HEK293 (cell line): ENCODE data around the gene AHCYL1.

Experiments
- CTCF ChIA-PET: fragments of 350-600 bp; formaldehyde crosslinking; extraction: SDS; loops from one replicate; lab custom pipeline; 2021; ENCODE audit warnings: antibody characterized with exemption; lab: Yijun Ruan, JAX
- POLR2A ChIA-PET: fragments of 300-600 bp; formaldehyde crosslinking; extraction: SDS; loops from one replicate; lab custom pipeline; 2020; ENCODE audit warnings: antibody characterized with exemption, inconsistent platforms; lab: Yijun Ruan, JAX
- H3K27ac ChIP-seq: fragments of 200-500 bp; sonication (Bioruptor generic); 2 replicates; pipeline ENCODE4 v1.5.1; 2014; ENCODE audit warnings: low read depth, low read length, control low read depth, inconsistent platforms; ENCODE audit errors: extremely low read depth
- H3K36me3 ChIP-seq, 2 experiments: fragments of 200-500 bp in 1 of 2; sonication (Bioruptor generic) in 1 of 2; 1 replicate in 1 of 2; 2 replicates in 1 of 2; pipeline ENCODE4 v1.5.1; 2014 to 2017; ENCODE audit warnings: inconsistent platforms in 2 of 2, low read length in 2 of 2; ENCODE audit not compliant: control insufficient read depth in 2 of 2, insufficient read depth in 1 of 2
- H3K4me1 ChIP-seq: fragments of 200-500 bp; sonication (Bioruptor generic); 2 replicates; pipeline ENCODE4 v1.5.1; 2014; ENCODE audit warnings: mild to moderate bottlenecking, low read length, inconsistent platforms; ENCODE audit not compliant: control insufficient read depth, insufficient read depth
- H3K4me3 ChIP-seq: 2 replicates; pipeline ENCODE4 v1.5.1; 2011; ENCODE audit warnings: low read depth, mild to moderate bottlenecking, control low read depth, low read length, moderate library complexity
- H3K9me3 ChIP-seq: fragments of 200-500 bp; sonication (Bioruptor generic); 2 replicates; pipeline ENCODE4 v1.5.1; 2014; ENCODE audit warnings: low read depth, low read length, inconsistent platforms; ENCODE audit not compliant: control insufficient read depth, insufficient read depth
- GLIS1 ChIP-seq: fragments of 450-650 bp; formaldehyde crosslinking; IDR thresholded peaks from 2 replicates; pipeline ENCODE4 v1.5.1; 2016; ENCODE audit warnings: missing biosample characterization, missing genetic modification characterization
- MZF1 ChIP-seq: fragments of 450-650 bp; formaldehyde crosslinking; IDR thresholded peaks from 2 replicates; pipeline ENCODE4 v1.5.1; 2017; ENCODE audit warnings: missing biosample characterization, missing genetic modification characterization, borderline replicate concordance
- SCRT1 ChIP-seq: fragments of 450-650 bp; formaldehyde crosslinking; IDR thresholded peaks from 2 replicates; pipeline ENCODE4 v1.5.1; 2016; ENCODE audit warnings: missing biosample characterization, missing genetic modification characterization, borderline replicate concordance
- SETDB1 ChIP-seq: IDR thresholded peaks from one replicate; pipeline ENCODE4 v1.6.1; 2017; ENCODE audit warnings: mild to moderate bottlenecking, low read length, moderate library complexity, mixed read lengths; ENCODE audit not compliant: insufficient read length
- SP3 ChIP-seq: fragments of 450-650 bp; formaldehyde crosslinking; IDR thresholded peaks from 2 replicates; pipeline ENCODE4 v1.5.1; 2016; ENCODE audit warnings: missing biosample characterization, missing genetic modification characterization
- WT1 ChIP-seq: fragments of 450-650 bp; formaldehyde crosslinking; IDR thresholded peaks from 2 replicates; pipeline ENCODE4 v1.5.1; 2016; ENCODE audit warnings: missing biosample characterization, missing genetic modification characterization
- ZBTB7A ChIP-seq: fragments of 450-650 bp; formaldehyde crosslinking; IDR thresholded peaks from 2 replicates; pipeline ENCODE4 v1.5.1; 2016; ENCODE audit warnings: low read depth, missing biosample characterization, missing genetic modification characterization
- ZFHX2 ChIP-seq: fragments of 450-650 bp; formaldehyde crosslinking; conservative IDR thresholded peaks from 2 replicates; pipeline ENCODE4 v1.5.1; 2016; ENCODE audit warnings: missing biosample characterization, missing genetic modification characterization
- ZFP37 ChIP-seq: fragments of 450-650 bp; formaldehyde crosslinking; IDR thresholded peaks from 2 replicates; pipeline ENCODE4 v1.5.1; 2016; ENCODE audit warnings: missing biosample characterization, missing genetic modification characterization
- ZIC2 ChIP-seq: fragments of 450-650 bp; formaldehyde crosslinking; IDR thresholded peaks from 2 replicates; pipeline ENCODE4 v1.5.1; 2016; ENCODE audit warnings: missing biosample characterization, missing genetic modification characterization
- ZNF132 ChIP-seq: fragments of 450-650 bp; formaldehyde crosslinking; IDR thresholded peaks from 2 replicates; pipeline ENCODE4 v1.5.1; 2017; ENCODE audit warnings: missing biosample characterization, missing genetic modification characterization, borderline replicate concordance
- ZNF148 ChIP-seq: fragments of 450-650 bp; formaldehyde crosslinking; IDR thresholded peaks from 2 replicates; pipeline ENCODE4 v1.5.0; 2017; ENCODE audit warnings: missing biosample characterization, missing genetic modification characterization, borderline replicate concordance
- ZNF157 ChIP-seq: fragments of 450-650 bp; formaldehyde crosslinking; IDR thresholded peaks from 2 replicates; pipeline ENCODE4 v1.5.1; 2016; ENCODE audit warnings: missing biosample characterization, missing genetic modification characterization
- ZNF23 ChIP-seq: fragments of 450-650 bp; formaldehyde crosslinking; IDR thresholded peaks from 2 replicates; pipeline ENCODE4 v1.5.1; 2016; ENCODE audit warnings: missing biosample characterization, missing genetic modification characterization, borderline replicate concordance
- ZNF426 ChIP-seq: fragments of 450-650 bp; formaldehyde crosslinking; IDR thresholded peaks from 2 replicates; pipeline ENCODE4 v1.5.1; 2017; ENCODE audit warnings: missing biosample characterization, missing genetic modification characterization, mild to moderate bottlenecking, inconsistent platforms, moderate library complexity
- ZNF530 ChIP-seq: fragments of 450-650 bp; formaldehyde crosslinking; IDR thresholded peaks from 2 replicates; pipeline ENCODE4 v1.5.1; 2016; ENCODE audit warnings: low read depth, missing biosample characterization, missing genetic modification characterization
- ZNF623 ChIP-seq: fragments of 450-650 bp; formaldehyde crosslinking; IDR thresholded peaks from 2 replicates; pipeline ENCODE4 v1.5.1; 2016; ENCODE audit warnings: missing biosample characterization, missing genetic modification characterization
- ZNF624 ChIP-seq: fragments of 450-650 bp; formaldehyde crosslinking; IDR thresholded peaks from 2 replicates; pipeline ENCODE4 v1.5.1; 2017; ENCODE audit warnings: missing biosample characterization, missing genetic modification characterization
- ZNF639 ChIP-seq: fragments of 450-650 bp; formaldehyde crosslinking; IDR thresholded peaks from 2 replicates; pipeline ENCODE4 v1.5.1; 2016; ENCODE audit warnings: missing biosample characterization, missing genetic modification characterization
- ZNF645 ChIP-seq: fragments of 450-650 bp; formaldehyde crosslinking; IDR thresholded peaks from 2 replicates; pipeline ENCODE4; 2016; ENCODE audit warnings: missing biosample characterization, missing genetic modification characterization
- ZNF707 ChIP-seq: fragments of 450-650 bp; formaldehyde crosslinking; IDR thresholded peaks from 2 replicates; pipeline ENCODE4 v1.5.1; 2016; ENCODE audit warnings: missing biosample characterization, missing genetic modification characterization
- ZNF785 ChIP-seq: fragments of 450-650 bp; formaldehyde crosslinking; IDR thresholded peaks from 2 replicates; pipeline ENCODE4 v1.5.1; 2016; ENCODE audit warnings: missing biosample characterization, missing genetic modification characterization
- ZNF837 ChIP-seq: fragments of 450-650 bp; formaldehyde crosslinking; IDR thresholded peaks from 2 replicates; pipeline ENCODE4 v1.5.1; 2016; ENCODE audit warnings: missing biosample characterization, missing genetic modification characterization
- TF ChIP-seq, protein P1 (sequence below): fragments of 450-650 bp; formaldehyde crosslinking; IDR thresholded peaks from 2 replicates; pipeline ENCODE4 v1.5.1; 2016; ENCODE audit warnings: missing biosample characterization, missing genetic modification characterization
- TF ChIP-seq, protein P2 (sequence below): fragments of 450-650 bp; formaldehyde crosslinking; IDR thresholded peaks from 2 replicates; pipeline ENCODE4 v1.5.1; 2016; ENCODE audit warnings: missing biosample characterization, missing genetic modification characterization

Gene AHCYL1

DNA sequence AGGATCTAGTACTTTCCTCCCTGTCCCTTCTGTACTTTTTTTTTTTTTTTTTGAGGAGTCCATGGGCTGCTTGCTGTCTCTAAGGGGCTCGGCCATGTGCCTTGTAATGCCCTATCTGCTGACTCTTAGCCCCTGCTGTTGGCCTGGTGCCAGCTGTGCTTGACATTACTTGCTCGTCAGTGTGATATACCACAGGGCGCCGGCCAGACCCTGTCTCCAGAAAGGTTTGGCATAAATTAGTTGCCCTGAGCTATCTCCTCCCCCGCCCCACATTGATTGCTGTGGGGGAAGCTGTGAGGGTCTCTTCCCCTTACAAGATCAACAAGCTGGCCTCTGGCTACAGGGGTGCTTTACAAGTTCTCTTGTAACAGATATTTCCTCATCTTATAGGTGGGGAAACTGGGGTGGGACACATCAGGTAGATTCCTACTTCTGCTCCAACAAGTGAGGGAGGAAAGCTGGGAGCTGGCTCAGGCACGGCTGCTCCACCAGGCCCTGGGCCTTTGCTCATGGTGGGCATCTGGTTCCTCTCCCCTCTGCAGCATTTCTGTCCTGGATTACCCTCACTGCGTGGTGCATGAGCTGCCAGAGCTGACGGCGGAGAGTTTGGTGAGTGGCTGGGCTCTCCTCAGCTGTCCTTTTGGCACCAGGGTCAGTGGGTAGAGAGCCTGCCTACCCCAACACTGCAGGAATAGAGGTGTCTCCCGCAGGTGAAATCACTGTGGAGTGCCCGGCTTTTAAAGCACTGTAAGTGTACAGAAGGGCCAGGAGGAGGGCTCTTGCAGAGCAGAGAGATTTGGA is 65.4 kb downstream of the AHCYL1 start:
- H3K27ac ChIP-seq, result no peak overlapping the region
- TF ChIP-seq ZNF707 (tag by site-specific recombination) (no peak), ZNF23 (no peak), ZIC2 (tag by site-specific recombination) (no peak), SCRT1 (tag by site-specific recombination) (no peak), MZF1 (tag by site-specific recombination) (no peak), ZFP37 (no peak), ZFHX2 (no peak), ZNF624 (no peak), SETDB1 (no peak), ZNF530 (tag by site-specific recombination) (no peak), SP3 (no peak)
- TF ChIP-seq, protein P1, sequence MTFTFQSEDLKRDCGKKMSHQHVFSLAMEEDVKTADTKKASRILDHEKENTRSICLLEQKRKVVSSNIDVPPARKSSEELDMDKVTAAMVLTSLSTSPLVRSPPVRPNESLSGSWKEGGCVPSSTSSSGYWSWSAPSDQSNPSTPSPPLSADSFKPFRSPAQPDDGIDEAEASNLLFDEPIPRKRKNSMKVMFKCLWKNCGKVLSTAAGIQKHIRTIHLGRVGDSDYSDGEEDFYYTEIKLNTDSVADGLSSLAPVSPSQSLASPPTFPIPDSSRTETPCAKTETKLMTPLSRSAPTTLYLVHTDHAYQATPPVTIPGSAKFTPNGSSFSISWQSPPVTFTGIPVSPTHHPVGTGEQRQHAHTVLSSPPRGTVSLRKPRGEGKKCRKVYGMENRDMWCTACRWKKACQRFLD (tag by site-specific recombination), result no peak
- H3K36me3 ChIP-seq, result peaks cover 34 to 99% of the 10 kb centered on the region in 2 experiments
- CTCF ChIA-PET, result interaction anchor here (0.6 to 8.6 kb wide), 6 partner anchors 12 to 711 kb away, joined by 4 to 92 read pairs (median 30); partner anchors contain the start of gene UBL4B
- POLR2A ChIA-PET, result interaction anchor here (0.7 to 2.9 kb wide), 3 partner anchors 10 to 485 kb away, joined by 3 to 8 read pairs (median 5); partner anchors contain the start of gene STRIP1
- no peaks in the 10 kb centered on the region for H3K9me3 ChIP-seq
- H3K4me3 ChIP-seq, result no peak overlapping the region
- H3K4me1 ChIP-seq, result no peaks in the 10 kb centered on the region

DNA sequence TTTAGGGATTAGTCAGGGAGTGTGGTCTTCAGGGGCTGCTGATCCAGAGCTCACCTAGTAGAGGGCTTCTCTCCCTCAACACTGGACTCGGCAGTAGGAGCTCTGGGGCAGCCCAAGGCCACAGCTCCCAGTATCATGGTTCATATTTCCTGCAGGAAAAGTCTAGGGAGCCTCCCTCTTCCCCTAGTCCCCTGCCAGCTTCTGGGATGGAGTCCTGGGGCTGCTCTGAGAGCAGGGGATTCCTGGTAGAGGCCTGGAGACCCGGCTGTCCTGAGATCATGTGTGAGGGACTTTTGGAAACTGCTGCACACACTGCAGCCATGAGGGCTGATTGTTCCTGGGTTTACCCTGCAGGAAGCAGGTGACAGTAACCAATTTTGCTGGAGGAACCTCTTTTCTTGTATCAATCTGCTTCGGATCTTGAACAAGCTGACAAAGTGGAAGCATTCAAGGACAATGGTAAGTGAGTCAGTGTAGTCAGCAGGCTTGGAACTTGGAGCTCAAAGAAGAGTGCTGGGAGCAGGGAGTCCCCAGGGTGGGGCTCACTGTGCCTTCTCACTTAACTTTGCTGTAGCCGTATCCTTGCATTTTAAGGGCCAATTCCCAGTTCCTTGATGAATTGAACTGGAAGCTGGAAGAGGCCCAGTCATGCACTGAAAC is 66.2 kb downstream of the AHCYL1 start:
- Histone ChIP-seq H3K36me3 (peaks cover 29 to 99% of the 10 kb centered on the region in 2 experiments), H3K27ac (no peak overlapping the region), H3K4me3 (no peak overlapping the region), H3K9me3 (no peaks in the 10 kb centered on the region), H3K4me1 (no peaks in the 10 kb centered on the region)
- ChIA-PET POLR2A (interaction anchor here (1.5 to 2.9 kb wide), 2 partner anchors 11 to 16 kb away, joined by 3 to 8 read pairs; partner anchors contain the start of gene STRIP1), CTCF (interaction anchor here (0.6 to 8.6 kb wide), 8 partner anchors 9 to 710 kb away, joined by 4 to 92 read pairs (median 9); partner anchors contain the start of gene UBL4B)
- TF ChIP-seq ZBTB7A (no peak), ZNF639 (tag by site-specific recombination) (no peak), ZNF645 (tag by site-specific recombination) (no peak), ZNF837 (no peak), ZNF148 (tag by site-specific recombination) (no peak), ZNF623 (no peak), ZNF426 (tag by site-specific recombination) (no peak), ZNF23 (no peak), WT1 (no peak), ZNF132 (no peak), GLIS1 (tag by site-specific recombination) (no peak), ZNF157 (tag by site-specific recombination) (no peak), ZNF624 (no peak), ZNF785 (tag by site-specific recombination) (no peak), SP3 (no peak)
- TF ChIP-seq, protein P2, sequence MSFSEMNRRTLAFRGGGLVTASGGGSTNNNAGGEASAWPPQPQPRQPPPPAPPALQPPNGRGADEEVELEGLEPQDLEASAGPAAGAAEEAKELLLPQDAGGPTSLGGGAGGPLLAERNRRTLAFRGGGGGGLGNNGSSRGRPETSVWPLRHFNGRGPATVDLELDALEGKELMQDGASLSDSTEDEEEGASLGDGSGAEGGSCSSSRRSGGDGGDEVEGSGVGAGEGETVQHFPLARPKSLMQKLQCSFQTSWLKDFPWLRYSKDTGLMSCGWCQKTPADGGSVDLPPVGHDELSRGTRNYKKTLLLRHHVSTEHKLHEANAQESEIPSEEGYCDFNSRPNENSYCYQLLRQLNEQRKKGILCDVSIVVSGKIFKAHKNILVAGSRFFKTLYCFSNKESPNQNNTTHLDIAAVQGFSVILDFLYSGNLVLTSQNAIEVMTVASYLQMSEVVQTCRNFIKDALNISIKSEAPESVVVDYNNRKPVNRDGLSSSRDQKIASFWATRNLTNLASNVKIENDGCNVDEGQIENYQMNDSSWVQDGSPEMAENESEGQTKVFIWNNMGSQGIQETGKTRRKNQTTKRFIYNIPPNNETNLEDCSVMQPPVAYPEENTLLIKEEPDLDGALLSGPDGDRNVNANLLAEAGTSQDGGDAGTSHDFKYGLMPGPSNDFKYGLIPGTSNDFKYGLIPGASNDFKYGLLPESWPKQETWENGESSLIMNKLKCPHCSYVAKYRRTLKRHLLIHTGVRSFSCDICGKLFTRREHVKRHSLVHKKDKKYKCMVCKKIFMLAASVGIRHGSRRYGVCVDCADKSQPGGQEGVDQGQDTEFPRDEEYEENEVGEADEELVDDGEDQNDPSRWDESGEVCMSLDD (tag by site-specific recombination), result no peak
